PC-3 (cell line): ENCODE measurements around the gene CBFA2T2. TPM values are rescaled to one million over a fixed set of nuclear protein-coding genes. Genes with fewer than 3 reads are reported as not detected.

Experiments
- ATAC-seq: fragments of 200-7000 bp; cut with Tn5 transposase; 2 replicates; pipeline ENCODE4 v1.9.1; 2020; ENCODE audit warnings: mild to moderate bottlenecking, moderate library complexity
- BruUV-seq: library from RNA; stranded (reverse); fragments of 400-500 nt; replicated peaks from 2 replicates; lab custom pipeline; 2021; lab: Mats Ljungman, UMichigan
- CTCF ChIA-PET: fragments of 300-600 bp; sonication (Branson Sonifier 250); formaldehyde crosslinking; loops from one replicate; lab custom pipeline; 2022; ENCODE audit warnings: antibody characterized with exemption; lab: Charles Lee
- POLR2A ChIA-PET: fragments of 300-600 bp; sonication (Branson Sonifier 250); formaldehyde crosslinking; loops from one replicate; lab custom pipeline; 2022; ENCODE audit warnings: antibody characterized with exemption; ENCODE audit not compliant: unreplicated experiment; lab: Charles Lee
- DNase-seq: peaks from one replicate; pipeline ENCODE4 v3.0.0-alpha.2; 2015
- H2AFZ ChIP-seq: fragments of 300-600 bp; sonication (generic); 2 replicates; pipeline ENCODE4 v1.6.0; 2016; ENCODE audit warnings: antibody characterized with exemption, low read length
- H3F3A ChIP-seq: fragments of 300-600 bp; sonication (generic); one replicate; pipeline ENCODE4 v1.6.0; 2017; ENCODE audit warnings: antibody characterized with exemption, low read length, control low read depth, mild to moderate bottlenecking; ENCODE audit not compliant: unreplicated experiment
- H3K27ac ChIP-seq: fragments of 300-600 bp; sonication (generic); 2 replicates; pipeline ENCODE4 v1.5.1; 2016; ENCODE audit warnings: mild to moderate bottlenecking, low read length
- H3K27me3 ChIP-seq: fragments of 300-600 bp; sonication (generic); 2 replicates; pipeline ENCODE4 v1.6.1; 2016; ENCODE audit warnings: low read length, mixed read lengths
- H3K36me3 ChIP-seq: fragments of 300-600 bp; sonication (generic); 2 replicates; pipeline ENCODE4 v1.6.1; 2016; ENCODE audit warnings: low read depth, mixed run types, low read length, mixed read lengths
- H3K4me1 ChIP-seq: fragments of 300-600 bp; sonication (generic); 2 replicates; pipeline ENCODE4 v1.5.1; 2016; ENCODE audit warnings: low read length; ENCODE audit not compliant: insufficient read depth
- H3K4me2 ChIP-seq: fragments of 300-600 bp; sonication (generic); 2 replicates; pipeline ENCODE4 v1.6.0; 2016; ENCODE audit warnings: low read length
- H3K4me3 ChIP-seq: fragments of 300-600 bp; sonication (generic); 2 replicates; pipeline ENCODE4 v1.5.1; 2016; ENCODE audit warnings: mild to moderate bottlenecking, low read length, mixed read lengths
- H3K79me2 ChIP-seq: fragments of 300-600 bp; sonication (generic); 2 replicates; pipeline ENCODE4 v1.6.1; 2017; ENCODE audit warnings: low read length, mixed read lengths
- H3K9ac ChIP-seq: fragments of 300-600 bp; sonication (generic); 2 replicates; pipeline ENCODE4 v1.6.0; 2016; ENCODE audit warnings: mild to moderate bottlenecking, low read length
- H3K9me2 ChIP-seq: fragments of 300-600 bp; sonication (generic); replicated peaks from 2 replicates; pipeline ENCODE4 v1.6.1; 2016; ENCODE audit warnings: mixed run types, low read length, mixed read lengths
- H3K9me3 ChIP-seq: fragments of 300-600 bp; sonication (generic); 2 replicates; pipeline ENCODE4 v1.6.1; 2016; ENCODE audit warnings: low read length, mixed read lengths
- H4K20me1 ChIP-seq: fragments of 300-600 bp; sonication (generic); 2 replicates; pipeline ENCODE4 v1.6.1; 2016; ENCODE audit warnings: low read length, mixed read lengths
- EZH2 ChIP-seq: fragments of 300-600 bp; sonication (generic); IDR thresholded peaks from one replicate; pipeline ENCODE4 v1.6.1; 2017; ENCODE audit warnings: antibody characterized with exemption, mild to moderate bottlenecking, low read length; ENCODE audit not compliant: unreplicated experiment
- EZH2phosphoT487 ChIP-seq: fragments of 300-600 bp; sonication (generic); IDR thresholded peaks from 2 replicates; pipeline ENCODE4 v1.6.1; 2018; ENCODE audit warnings: mild to moderate bottlenecking, antibody characterized with exemption, low read length, borderline replicate concordance
- intact Hi-C: fragments of 100-400 bp; cut with micrococcal nuclease; formaldehyde crosslinking; loops from 2 replicates; pipeline ENCODE4 v1.9.0; 2023
- total RNA-seq: library from RNA; depleted of rRNA; stranded (reverse); fragments of >200 nt; gene quantifications from 2 replicates; pipeline ENCODE4 v1.2.3, GENCODE V29; 2014
- TF ChIP-seq, protein P1 (sequence below): fragments of 300-600 bp; sonication (generic); conservative IDR thresholded peaks from 2 replicates; pipeline ENCODE4 v1.5.1; 2017; ENCODE audit warnings: antibody characterized with exemption, low read depth, mild to moderate bottlenecking, low read length

Gene CBFA2T2
- total RNA-seq, 1 experiment from 2014 or later: 9.7 TPM

DNA sequence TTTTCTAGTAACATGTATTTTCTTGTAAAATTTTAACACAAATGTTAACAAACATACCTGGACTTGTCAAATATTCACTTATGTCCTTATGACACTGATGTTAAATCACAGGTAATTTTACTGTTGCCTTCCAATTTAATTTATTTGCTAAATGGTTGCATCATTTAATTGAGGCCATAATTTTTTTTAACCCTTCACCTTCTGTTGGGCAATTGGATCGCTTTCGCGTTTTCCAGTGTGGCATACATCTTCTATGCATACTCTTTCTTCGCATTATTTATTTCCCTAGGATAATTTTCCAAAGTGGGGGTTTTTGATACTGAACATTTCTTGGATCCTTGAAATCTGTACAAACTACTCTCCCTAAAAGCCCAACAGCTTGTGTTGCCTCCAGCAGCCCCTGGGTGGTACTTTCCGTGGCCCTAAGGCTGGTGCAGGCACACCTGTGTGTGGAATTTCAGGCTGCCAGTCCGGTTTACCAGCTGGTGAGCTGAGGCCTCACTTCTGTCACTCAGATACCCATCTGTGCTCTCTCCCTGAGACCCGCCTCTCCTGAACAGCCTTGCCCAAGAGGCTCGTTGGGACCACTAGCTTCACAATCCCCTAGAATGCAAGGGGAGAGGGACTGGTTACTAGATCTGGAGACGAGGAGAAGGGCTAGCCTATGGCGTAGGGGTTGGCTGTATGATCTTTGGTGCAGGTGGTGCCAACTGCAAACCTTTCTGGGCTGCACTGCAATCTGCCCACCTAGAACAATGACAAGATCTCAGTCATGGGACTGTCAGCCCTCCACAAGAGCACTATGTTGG lies 161.1 kb downstream of the CBFA2T2 start:
- no peak overlapping the region for H3K4me3 ChIP-seq
- no peaks in the 10 kb centered on the region for H3K9me3 ChIP-seq
- no peak overlapping the region for H3K4me2 ChIP-seq
- H4K20me1 ChIP-seq: no peaks in the 10 kb centered on the region
- H3F3A ChIP-seq: no peaks in the 10 kb centered on the region
- ChIA-PET CTCF (no interaction called here), POLR2A (no interaction called here)
- no peaks in the 10 kb centered on the region for H3K36me3 ChIP-seq
- H2AFZ ChIP-seq: no peak overlapping the region
- peak; percentile 70 for DNase-seq
- H3K79me2 ChIP-seq: no peaks in the 10 kb centered on the region
- H3K27ac ChIP-seq: no peak overlapping the region
- TF ChIP-seq EZH2phosphoT487 (no peak), EZH2 (no peak)
- TF ChIP-seq, protein P1, sequence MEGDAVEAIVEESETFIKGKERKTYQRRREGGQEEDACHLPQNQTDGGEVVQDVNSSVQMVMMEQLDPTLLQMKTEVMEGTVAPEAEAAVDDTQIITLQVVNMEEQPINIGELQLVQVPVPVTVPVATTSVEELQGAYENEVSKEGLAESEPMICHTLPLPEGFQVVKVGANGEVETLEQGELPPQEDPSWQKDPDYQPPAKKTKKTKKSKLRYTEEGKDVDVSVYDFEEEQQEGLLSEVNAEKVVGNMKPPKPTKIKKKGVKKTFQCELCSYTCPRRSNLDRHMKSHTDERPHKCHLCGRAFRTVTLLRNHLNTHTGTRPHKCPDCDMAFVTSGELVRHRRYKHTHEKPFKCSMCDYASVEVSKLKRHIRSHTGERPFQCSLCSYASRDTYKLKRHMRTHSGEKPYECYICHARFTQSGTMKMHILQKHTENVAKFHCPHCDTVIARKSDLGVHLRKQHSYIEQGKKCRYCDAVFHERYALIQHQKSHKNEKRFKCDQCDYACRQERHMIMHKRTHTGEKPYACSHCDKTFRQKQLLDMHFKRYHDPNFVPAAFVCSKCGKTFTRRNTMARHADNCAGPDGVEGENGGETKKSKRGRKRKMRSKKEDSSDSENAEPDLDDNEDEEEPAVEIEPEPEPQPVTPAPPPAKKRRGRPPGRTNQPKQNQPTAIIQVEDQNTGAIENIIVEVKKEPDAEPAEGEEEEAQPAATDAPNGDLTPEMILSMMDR: no peak
- H3K4me1 ChIP-seq: peaks cover 44% of the 10 kb centered on the region
- ATAC-seq: peak; percentile 3; the same call in 1 of the 2 replicates
- no TSS peak for BruUV-seq
- intact Hi-C loops: no loop called here
- H3K9me2 ChIP-seq: no peaks in the 10 kb centered on the region
- H3K27me3 ChIP-seq: no peaks in the 10 kb centered on the region
- H3K9ac ChIP-seq: no peak overlapping the region

DNA sequence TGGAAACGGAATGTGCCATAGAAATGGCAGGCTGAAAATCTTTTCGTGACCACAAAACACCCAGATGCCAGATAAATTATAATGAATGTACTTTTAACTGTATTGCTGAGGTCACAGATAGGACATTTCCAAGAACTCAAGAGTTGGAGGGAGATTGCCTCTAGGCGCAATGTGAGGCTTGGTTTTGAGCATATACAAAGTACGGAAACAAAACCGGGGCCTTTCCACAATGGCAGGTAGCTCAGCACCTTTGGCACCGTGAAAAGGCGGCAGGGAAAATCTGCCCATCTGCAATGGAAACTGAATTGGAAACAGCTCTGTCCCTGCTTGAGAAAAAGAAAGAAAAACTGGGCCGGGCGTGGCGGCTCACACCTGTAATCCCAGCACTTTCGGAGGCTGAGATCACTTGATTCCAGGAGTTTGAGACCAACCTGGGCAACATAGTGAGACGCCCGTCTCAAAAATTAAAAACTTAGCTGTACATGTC lies 161.7 kb downstream of the CBFA2T2 start:
- ChIA-PET CTCF (no interaction called here), POLR2A (no interaction called here)
- no peaks in the 10 kb centered on the region for H3K36me3 ChIP-seq
- ATAC-seq (no peak), DNase-seq (no peak)
- intact Hi-C loops: no loop called here
- H3K9me3 ChIP-seq: no peaks in the 10 kb centered on the region
- no peaks in the 10 kb centered on the region for H4K20me1 ChIP-seq
- H3K4me3 ChIP-seq: no peak overlapping the region
- no peak overlapping the region for H2AFZ ChIP-seq
- no TSS peak for BruUV-seq
- H3F3A ChIP-seq: no peaks in the 10 kb centered on the region
- peaks cover 44% of the 10 kb centered on the region for H3K4me1 ChIP-seq
- TF ChIP-seq EZH2phosphoT487: no peak
- TF ChIP-seq, protein P1: no peak
- TF ChIP-seq EZH2: no peak
- no peak overlapping the region for H3K4me2 ChIP-seq
- H3K27me3 ChIP-seq: no peaks in the 10 kb centered on the region
- H3K27ac ChIP-seq: no peak overlapping the region
- no peaks in the 10 kb centered on the region for H3K79me2 ChIP-seq
- H3K9ac ChIP-seq: no peak overlapping the region
- no peaks in the 10 kb centered on the region for H3K9me2 ChIP-seq
